ENCODE results near the gene FCHSD2.
A peak's percentile ranks its signal among the peaks of the same experiment; 100 is the strongest.

FCHSD2 gene

GRCh38 chr11:73142128-73142377, at the start of gene FCHSD2:
TSS of gene FCHSD2 (minus strand) at chr11:73142318. CDS start at chr11:73141877, 441 bp downstream.
- no peak for DNase-seq

GRCh38 chr11:73191151-73191550, 49.0 kb upstream of the FCHSD2 start:
- no peak for DNase-seq

- no peak for DNase-seq
Measured at GRCh38 chr11:73190557-73190885, 48.4 kb upstream of the FCHSD2 start.

- no peak for DNase-seq
Measured at GRCh38 chr11:73189723-73190556, 47.8 kb upstream of the FCHSD2 start.

- peak; percentile 81 for DNase-seq
Measured at GRCh38 chr11:73189315-73189714, 47.2 kb upstream of the FCHSD2 start.

GRCh38 chr11:73188301-73188700, 46.2 kb upstream of the FCHSD2 start:
- no peak for DNase-seq

GRCh38 chr11:73187854-73188253, 45.7 kb upstream of the FCHSD2 start:
- DNase-seq, result no peak

- DNase-seq, result no peak
Measured at GRCh38 chr11:73186886-73187285, 44.8 kb upstream of the FCHSD2 start.

- no peak for DNase-seq
Measured at GRCh38 chr11:73186294-73186850, 44.3 kb upstream of the FCHSD2 start.

- no peak for DNase-seq
Measured at GRCh38 chr11:73185680-73186293, 43.7 kb upstream of the FCHSD2 start.

- DNase-seq, result peak; percentile 78
Measured at GRCh38 chr11:73184953-73185671, 43.0 kb upstream of the FCHSD2 start.

GRCh38 chr11:73182824-73183321, 40.8 kb upstream of the FCHSD2 start:
- DNase-seq, result no peak

GRCh38 chr11:73178681-73179080, 36.6 kb upstream of the FCHSD2 start:
- DNase-seq, result no peak

- peak; percentile 92 for DNase-seq
Measured at GRCh38 chr11:73177778-73178539, 35.8 kb upstream of the FCHSD2 start.

- DNase-seq, result no peak
Measured at GRCh38 chr11:73177380-73177777, 35.3 kb upstream of the FCHSD2 start.

GRCh38 chr11:73176874-73177155, 34.7 kb upstream of the FCHSD2 start:
- no peak for DNase-seq

GRCh38 chr11:73176145-73176873, 34.2 kb upstream of the FCHSD2 start:
- peak; percentile 27 for DNase-seq

- no peak for DNase-seq
Measured at GRCh38 chr11:73175551-73176144, 33.5 kb upstream of the FCHSD2 start.

GRCh38 chr11:73174495-73174791, 32.3 kb upstream of the FCHSD2 start:
- no peak for DNase-seq

GRCh38 chr11:73173755-73174494, 31.8 kb upstream of the FCHSD2 start:
- no peak for DNase-seq

GRCh38 chr11:73172992-73173656, 31.0 kb upstream of the FCHSD2 start:
- no peak for DNase-seq

Data from RPMI8226 (cell line).